Gastroesophageal sphincter (tissue), 3 donors: ENCODE data around the gene HGFAC.

Source experiments
- POLR2A ChIP-seq, 2 donors: fragments of 450-650 bp; IDR thresholded peaks; one replicate each; pipeline ENCODE4 v1.6.1; 2017; ENCODE audit warnings: antibody characterized with exemption in 2 of 2, mild to moderate bottlenecking in 2 of 2, moderate library complexity in 1 of 2
- TF ChIP-seq, protein P1 (sequence below), 4 experiments: fragments of 200-600 bp in 2 of 4; fragments of 450-650 bp in 2 of 4; sonication (generic) in 1 of 4; IDR thresholded peaks; one replicate each; pipeline ENCODE4 v1.5.1; 2017 to 2019; ENCODE audit warnings: antibody characterized with exemption in 4 of 4, mild to moderate bottlenecking in 2 of 4, moderate library complexity in 2 of 4

DNA sequence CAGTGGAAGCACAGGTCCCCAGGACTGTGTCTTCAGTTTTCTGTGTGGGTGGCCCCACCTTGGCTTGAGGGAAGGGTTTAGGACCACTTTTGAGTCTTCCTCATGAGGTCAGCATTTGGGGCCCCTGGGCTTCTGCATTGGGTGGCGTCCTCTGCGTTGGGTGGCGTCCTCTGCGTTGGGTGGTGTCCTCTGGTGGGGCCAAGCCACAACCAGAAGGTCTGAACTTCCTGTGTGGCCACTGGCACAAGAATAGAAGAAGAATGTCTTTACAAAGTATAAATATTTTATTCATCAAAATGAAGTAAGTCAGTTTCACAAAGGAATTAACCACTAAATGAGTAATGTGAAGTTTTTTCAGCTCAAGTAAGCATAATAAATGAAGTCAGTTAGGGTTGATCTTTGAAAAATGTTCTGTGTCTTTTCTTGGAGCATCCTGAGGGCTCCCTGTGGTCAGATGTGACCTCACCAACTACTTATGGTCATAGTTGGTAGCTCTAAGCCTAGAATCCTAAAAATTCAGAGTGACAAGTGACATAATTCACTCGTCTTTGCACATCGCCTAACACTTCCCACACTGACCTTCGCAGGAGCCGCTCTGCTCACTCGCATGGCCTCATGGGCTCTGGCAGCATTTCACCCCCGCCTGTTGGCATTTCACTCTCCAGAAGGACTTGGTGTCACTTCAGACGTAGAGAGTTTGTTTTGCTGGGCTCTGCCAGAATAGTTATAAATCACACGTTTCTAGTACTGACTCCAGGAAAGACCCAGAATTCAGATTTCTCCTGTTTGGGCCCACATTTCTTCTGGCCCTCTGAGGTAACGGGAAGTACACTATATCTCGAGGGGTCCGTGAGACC lies 39.0 kb upstream of the HGFAC start:
- TF ChIP-seq, protein P1, sequence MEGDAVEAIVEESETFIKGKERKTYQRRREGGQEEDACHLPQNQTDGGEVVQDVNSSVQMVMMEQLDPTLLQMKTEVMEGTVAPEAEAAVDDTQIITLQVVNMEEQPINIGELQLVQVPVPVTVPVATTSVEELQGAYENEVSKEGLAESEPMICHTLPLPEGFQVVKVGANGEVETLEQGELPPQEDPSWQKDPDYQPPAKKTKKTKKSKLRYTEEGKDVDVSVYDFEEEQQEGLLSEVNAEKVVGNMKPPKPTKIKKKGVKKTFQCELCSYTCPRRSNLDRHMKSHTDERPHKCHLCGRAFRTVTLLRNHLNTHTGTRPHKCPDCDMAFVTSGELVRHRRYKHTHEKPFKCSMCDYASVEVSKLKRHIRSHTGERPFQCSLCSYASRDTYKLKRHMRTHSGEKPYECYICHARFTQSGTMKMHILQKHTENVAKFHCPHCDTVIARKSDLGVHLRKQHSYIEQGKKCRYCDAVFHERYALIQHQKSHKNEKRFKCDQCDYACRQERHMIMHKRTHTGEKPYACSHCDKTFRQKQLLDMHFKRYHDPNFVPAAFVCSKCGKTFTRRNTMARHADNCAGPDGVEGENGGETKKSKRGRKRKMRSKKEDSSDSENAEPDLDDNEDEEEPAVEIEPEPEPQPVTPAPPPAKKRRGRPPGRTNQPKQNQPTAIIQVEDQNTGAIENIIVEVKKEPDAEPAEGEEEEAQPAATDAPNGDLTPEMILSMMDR (IDR thresholded peaks at IDR 0.05) = no peak
- no peak for TF ChIP-seq POLR2A (IDR thresholded peaks at IDR 0.05)
